ENCODE results near the gene ZFPL1. TPM values are rescaled to one million over a fixed set of nuclear protein-coding genes. Genes with fewer than 3 reads are reported as not detected.

ZFPL1 gene
- total RNA-seq, 1 donor from 2014 or later: 46.2 TPM

GRCh38 chr11:65060913-65061408 lies 23.1 kb upstream of the ZFPL1 start:
- no peak overlapping the region for H3K27ac Mint-ChIP-seq
- no peaks in the 10 kb centered on the region for H3K9me3 Mint-ChIP-seq
- H3K4me3 Mint-ChIP-seq: no peak overlapping the region
- H3K27me3 Mint-ChIP-seq (ENCODE audit: low read depth): peaks cover 4% of the 10 kb centered on the region
- TF ChIP-seq, protein P1, sequence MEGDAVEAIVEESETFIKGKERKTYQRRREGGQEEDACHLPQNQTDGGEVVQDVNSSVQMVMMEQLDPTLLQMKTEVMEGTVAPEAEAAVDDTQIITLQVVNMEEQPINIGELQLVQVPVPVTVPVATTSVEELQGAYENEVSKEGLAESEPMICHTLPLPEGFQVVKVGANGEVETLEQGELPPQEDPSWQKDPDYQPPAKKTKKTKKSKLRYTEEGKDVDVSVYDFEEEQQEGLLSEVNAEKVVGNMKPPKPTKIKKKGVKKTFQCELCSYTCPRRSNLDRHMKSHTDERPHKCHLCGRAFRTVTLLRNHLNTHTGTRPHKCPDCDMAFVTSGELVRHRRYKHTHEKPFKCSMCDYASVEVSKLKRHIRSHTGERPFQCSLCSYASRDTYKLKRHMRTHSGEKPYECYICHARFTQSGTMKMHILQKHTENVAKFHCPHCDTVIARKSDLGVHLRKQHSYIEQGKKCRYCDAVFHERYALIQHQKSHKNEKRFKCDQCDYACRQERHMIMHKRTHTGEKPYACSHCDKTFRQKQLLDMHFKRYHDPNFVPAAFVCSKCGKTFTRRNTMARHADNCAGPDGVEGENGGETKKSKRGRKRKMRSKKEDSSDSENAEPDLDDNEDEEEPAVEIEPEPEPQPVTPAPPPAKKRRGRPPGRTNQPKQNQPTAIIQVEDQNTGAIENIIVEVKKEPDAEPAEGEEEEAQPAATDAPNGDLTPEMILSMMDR (IDR thresholded peaks at IDR 0.05; ENCODE audit: unreplicated experiment): no peak
- H3K36me3 Mint-ChIP-seq: no peaks in the 10 kb centered on the region
- DNase-seq (ENCODE audit: low spot score in 2 of 2, unreplicated experiment in 2 of 2): no peak
- no peaks in the 10 kb centered on the region for H3K4me1 Mint-ChIP-seq

- peaks cover 4% of the 10 kb centered on the region for H3K27me3 Mint-ChIP-seq (ENCODE audit: low read depth)
- H3K36me3 Mint-ChIP-seq: no peaks in the 10 kb centered on the region
- H3K9me3 Mint-ChIP-seq: no peaks in the 10 kb centered on the region
- TF ChIP-seq, protein P1 (IDR thresholded peaks at IDR 0.05; ENCODE audit: unreplicated experiment): no peak
- H3K4me3 Mint-ChIP-seq: no peak overlapping the region
- H3K27ac Mint-ChIP-seq: no peak overlapping the region
- no peaks in the 10 kb centered on the region for H3K4me1 Mint-ChIP-seq
- no peak for DNase-seq (ENCODE audit: low spot score in 2 of 2, unreplicated experiment in 2 of 2)
These were observed 20.5 kb upstream of the ZFPL1 start for GRCh38 chr11:65063532-65063931.

DNA sequence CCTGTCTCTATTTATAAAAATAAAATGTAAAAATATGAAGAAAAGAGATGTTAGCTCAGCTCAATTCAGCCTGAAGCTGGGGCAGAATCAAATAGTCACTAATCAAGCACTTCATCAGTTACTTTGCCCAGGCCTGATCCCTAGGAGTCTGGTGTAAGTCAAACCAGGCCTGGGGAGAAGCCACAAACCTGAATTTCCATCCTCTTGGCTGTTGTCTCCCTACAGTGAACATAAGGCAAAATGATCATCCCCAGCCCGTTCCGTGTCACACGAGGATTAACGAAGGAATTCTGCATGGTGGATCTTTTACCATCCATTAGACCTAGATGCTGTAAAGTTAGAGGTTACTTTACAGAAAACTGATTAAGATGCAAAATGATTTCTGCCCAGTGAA lies 19.2 kb upstream of the ZFPL1 start:
- Mint-ChIP-seq H3K4me1 (no peaks in the 10 kb centered on the region), H3K27ac (no peak overlapping the region), H3K36me3 (no peaks in the 10 kb centered on the region), H3K27me3 (ENCODE audit: low read depth) (peaks cover 2% of the 10 kb centered on the region), H3K9me3 (no peaks in the 10 kb centered on the region), H3K4me3 (no peak overlapping the region)
- no peak for DNase-seq (ENCODE audit: low spot score in 2 of 2, unreplicated experiment in 2 of 2)
- TF ChIP-seq, protein P1 (IDR thresholded peaks at IDR 0.05; ENCODE audit: unreplicated experiment): no peak

GRCh38 chr11:65065851-65066250 lies 18.2 kb upstream of the ZFPL1 start:
- Mint-ChIP-seq H3K36me3 (no peaks in the 10 kb centered on the region), H3K9me3 (no peaks in the 10 kb centered on the region), H3K4me3 (no peak overlapping the region), H3K27ac (no peak overlapping the region), H3K27me3 (ENCODE audit: low read depth) (peaks cover 2% of the 10 kb centered on the region), H3K4me1 (no peaks in the 10 kb centered on the region)
- TF ChIP-seq, protein P1 (IDR thresholded peaks at IDR 0.05; ENCODE audit: unreplicated experiment): no peak
- no peak for DNase-seq (ENCODE audit: low spot score in 2 of 2, unreplicated experiment in 2 of 2)

GRCh38 chr11:65066315-65066714 lies 17.7 kb upstream of the ZFPL1 start:
- no peak overlapping the region for H3K27ac Mint-ChIP-seq
- TF ChIP-seq, protein P1 (IDR thresholded peaks at IDR 0.05; ENCODE audit: unreplicated experiment): no peak
- H3K4me3 Mint-ChIP-seq: no peak overlapping the region
- no peaks in the 10 kb centered on the region for H3K4me1 Mint-ChIP-seq
- no peaks in the 10 kb centered on the region for H3K9me3 Mint-ChIP-seq
- no peaks in the 10 kb centered on the region for H3K36me3 Mint-ChIP-seq
- H3K27me3 Mint-ChIP-seq (ENCODE audit: low read depth): peaks cover 2% of the 10 kb centered on the region
- no peak for DNase-seq (ENCODE audit: low spot score in 2 of 2, unreplicated experiment in 2 of 2)

DNA sequence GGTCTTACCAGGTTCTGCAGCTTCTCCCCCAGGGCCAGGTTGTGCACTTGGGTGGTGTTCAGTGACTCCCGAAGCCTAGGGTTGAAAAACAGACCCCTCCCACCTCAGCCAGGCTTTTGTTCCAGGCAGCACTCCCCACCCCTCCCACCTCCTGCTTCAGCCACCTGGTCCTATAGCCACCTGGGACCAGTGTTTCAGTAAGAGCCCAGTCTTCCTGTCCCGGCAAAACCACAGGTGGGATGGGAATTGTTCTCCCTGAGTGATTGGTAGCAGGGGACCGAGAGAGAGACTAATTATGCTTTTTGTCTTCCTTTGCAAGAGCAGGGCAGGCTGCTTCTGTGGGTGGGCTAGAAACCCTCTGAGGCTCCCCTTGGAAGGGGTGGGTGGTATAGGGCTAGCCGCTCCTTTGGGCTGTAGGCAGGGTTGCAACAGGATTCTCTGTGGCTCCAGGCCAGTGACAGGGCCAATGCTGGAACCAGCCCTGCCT lies 17.2 kb upstream of the ZFPL1 start:
- TF ChIP-seq, protein P1 (IDR thresholded peaks at IDR 0.05; ENCODE audit: unreplicated experiment): no peak
- no peak for DNase-seq (ENCODE audit: low spot score in 2 of 2, unreplicated experiment in 2 of 2)
- Mint-ChIP-seq H3K4me3 (no peak overlapping the region), H3K27ac (no peak overlapping the region), H3K4me1 (no peaks in the 10 kb centered on the region), H3K9me3 (no peaks in the 10 kb centered on the region), H3K27me3 (ENCODE audit: low read depth) (peaks cover 2% of the 10 kb centered on the region), H3K36me3 (no peaks in the 10 kb centered on the region)
